SK-N-SH (cell line): ENCODE results near the gene UCK1. TPM values are rescaled to one million over a fixed set of nuclear protein-coding genes. Genes with fewer than 3 reads are reported as not detected.

Experiments
- CTCF ChIA-PET: fragments of 300-600, 350-600 bp; formaldehyde crosslinking; extraction: SDS; loops from one replicate; lab custom pipeline; 2021; lab: Yijun Ruan, JAX
- POLR2A ChIA-PET: fragments of 350-600 bp; sonication (Branson Sonifier 250); formaldehyde crosslinking; extraction: SDS; loops from one replicate; lab custom pipeline; 2020; ENCODE audit warnings: antibody characterized with exemption, inconsistent platforms; lab: Yijun Ruan, JAX
- DNase-seq: peaks from one replicate; pipeline ENCODE4 v3.0.0; 2012
- H2AFZ ChIP-seq: fragments of 200-600 bp; sonication (generic); 2 replicates; pipeline ENCODE4 v1.8.1; 2016; ENCODE audit warnings: antibody characterized with exemption, mild to moderate bottlenecking, low read depth
- H3F3A ChIP-seq: fragments of 200-600 bp; sonication (generic); replicated peaks from 2 replicates; pipeline ENCODE3; 2016; ENCODE audit warnings: antibody characterized with exemption, mild to moderate bottlenecking; ENCODE audit not compliant: insufficient read depth
- H3K27ac ChIP-seq, 2 experiments: fragments of 200-500 bp in 1 of 2; fragments of 200-600 bp in 1 of 2; sonication (Bioruptor generic) in 1 of 2; sonication (generic), shearing (Covaris generic) in 1 of 2; 2 replicates each; pipeline versions ENCODE4 v1.5.1 to v1.6.1; 2014 to 2016; ENCODE audit warnings: low read depth in 2 of 2, inconsistent platforms in 1 of 2, low read length in 1 of 2, mild to moderate bottlenecking in 1 of 2, mixed read lengths in 1 of 2
- H3K27me3 ChIP-seq: fragments of 200-600 bp; sonication (generic), shearing (Covaris generic); 2 replicates; pipeline ENCODE4 v1.6.1; 2016; ENCODE audit warnings: mixed run types; ENCODE audit not compliant: insufficient read depth
- H3K36me3 ChIP-seq, 2 experiments: fragments of 200-500 bp in 1 of 2; fragments of 200-600 bp in 1 of 2; sonication (Bioruptor generic) in 1 of 2; sonication (generic) in 1 of 2; replicated peaks in 1 of 2; 2 replicates each; pipeline versions ENCODE3 to v1.5.1; 2014 to 2016; ENCODE audit warnings: low read length in 1 of 2, mild to moderate bottlenecking in 1 of 2; ENCODE audit not compliant: insufficient read depth in 2 of 2, control insufficient read depth in 1 of 2
- H3K4me1 ChIP-seq, 2 experiments: fragments of 200-500 bp in 1 of 2; fragments of 200-600 bp in 1 of 2; sonication (Bioruptor generic) in 1 of 2; sonication (generic), shearing (Covaris generic) in 1 of 2; 2 replicates each; pipeline versions ENCODE4 v1.5.1 to v1.6.1; 2014 to 2016; ENCODE audit warnings: low read depth in 1 of 2, low read length in 1 of 2, mixed run types in 1 of 2; ENCODE audit not compliant: insufficient read depth in 2 of 2, control insufficient read depth in 1 of 2
- H3K4me2 ChIP-seq: fragments of 200-600 bp; sonication (generic), shearing (Covaris generic); 2 replicates; pipeline ENCODE4 v1.6.1; 2017; ENCODE audit warnings: mixed run types
- H3K4me3 ChIP-seq, 2 experiments: fragments of 200-500 bp in 1 of 2; fragments of 200-600 bp in 1 of 2; sonication (Bioruptor generic) in 1 of 2; sonication (generic), shearing (Covaris generic) in 1 of 2; 2 replicates each; pipeline versions ENCODE4 v1.5.1 to v1.8.1; 2014 to 2016; ENCODE audit warnings: low read depth in 2 of 2, inconsistent platforms in 1 of 2, low read length in 1 of 2, mild to moderate bottlenecking in 1 of 2, mixed read lengths in 1 of 2, moderate library complexity in 1 of 2
- H3K79me2 ChIP-seq: fragments of 200-600 bp; sonication (generic); 2 replicates; pipeline ENCODE4 v1.8.1; 2017; ENCODE audit warnings: mild to moderate bottlenecking; ENCODE audit not compliant: insufficient read depth
- H3K9ac ChIP-seq: fragments of 200-600 bp; sonication (generic); 2 replicates; pipeline ENCODE4 v1.6.1; 2017; ENCODE audit warnings: mixed run types
- H3K9me2 ChIP-seq: fragments of 200-600 bp; sonication (generic); 2 replicates; pipeline ENCODE4 v1.6.1; 2017; ENCODE audit warnings: mixed run types
- H3K9me3 ChIP-seq: fragments of 200-600 bp; sonication (generic); 2 replicates; pipeline ENCODE4 v1.6.1; 2017; ENCODE audit warnings: mixed run types, mild to moderate bottlenecking, moderate library complexity
- H4K20me1 ChIP-seq: fragments of 200-600 bp; sonication (generic); 2 replicates; pipeline ENCODE4 v1.6.1; 2017; ENCODE audit warnings: mild to moderate bottlenecking, mixed run types; ENCODE audit not compliant: insufficient read depth
- FOXM1 ChIP-seq: IDR thresholded peaks from 2 replicates; pipeline ENCODE4 v1.4.0; 2012; ENCODE audit warnings: low read depth, mild to moderate bottlenecking
- GABPA ChIP-seq: IDR thresholded peaks from 2 replicates; pipeline ENCODE4 v1.4.0; 2012; ENCODE audit warnings: low read depth, mild to moderate bottlenecking
- GATA2 ChIP-seq: sonication (generic); formaldehyde crosslinking; IDR thresholded peaks from 2 replicates; pipeline ENCODE4 v1.5.0; 2020; ENCODE audit warnings: mild to moderate bottlenecking, missing genetic modification reagents
- JUND ChIP-seq: IDR thresholded peaks from 2 replicates; pipeline ENCODE4 v1.4.0; 2012
- MEF2A ChIP-seq: IDR thresholded peaks from 2 replicates; pipeline ENCODE4 v1.4.0; 2012; ENCODE audit warnings: low read depth, borderline replicate concordance
- PBX3 ChIP-seq: IDR thresholded peaks from 2 replicates; pipeline ENCODE4; 2012
- POLR2AphosphoS5 ChIP-seq: IDR thresholded peaks from 2 replicates; pipeline ENCODE4 v1.6.1; 2012; ENCODE audit warnings: low read depth, low read length
- REST ChIP-seq: IDR thresholded peaks from 2 replicates; pipeline ENCODE4 v1.6.1; 2012; ENCODE audit warnings: mild to moderate bottlenecking, low read depth, low read length, moderate library complexity
- SMC3 ChIP-seq: IDR thresholded peaks from 2 replicates; pipeline ENCODE4 v1.6.1; 2012; ENCODE audit warnings: low read depth, low read length, improper control_type of control experiment
- TAF1 ChIP-seq: IDR thresholded peaks from 2 replicates; pipeline ENCODE4 v1.6.1; 2012; ENCODE audit warnings: low read depth, mild to moderate bottlenecking, low read length, moderate library complexity, borderline replicate concordance
- TCF12 ChIP-seq: IDR thresholded peaks from 2 replicates; pipeline ENCODE4 v1.4.0; 2012
- TEAD4 ChIP-seq: IDR thresholded peaks from 2 replicates; pipeline ENCODE4 v1.4.0; 2012; ENCODE audit warnings: mild to moderate bottlenecking, borderline replicate concordance; ENCODE audit not compliant: insufficient read depth
- ZBTB33 ChIP-seq: IDR thresholded peaks from 2 replicates; pipeline ENCODE4 v1.4.0; 2012; ENCODE audit warnings: low read depth, borderline replicate concordance
- WGBS: methylation state at CpG from one replicate; pipeline ENCODE4 v1.1.6; 2017; ENCODE audit warnings: low lambda C conversion rate; 5-methylcytosine and 5-hydroxymethylcytosine counted together
- polyA plus RNA-seq, 3 experiments: library from polyadenylated mRNA; depleted of rRNA; stranded (reverse); fragments of >200 nt; gene quantifications; 2 replicates each; pipeline ENCODE4 v1.2.3, GENCODE V29; 2012
- TF ChIP-seq, protein P1 (sequence below): IDR thresholded peaks from 2 replicates; pipeline ENCODE4 v1.4.0; 2012; ENCODE audit warnings: low read depth

UCK1 gene
- polyA plus RNA-seq, 1 of the 3 experiments (the other 2 are of a cell fraction), result 32.9 TPM

DNA sequence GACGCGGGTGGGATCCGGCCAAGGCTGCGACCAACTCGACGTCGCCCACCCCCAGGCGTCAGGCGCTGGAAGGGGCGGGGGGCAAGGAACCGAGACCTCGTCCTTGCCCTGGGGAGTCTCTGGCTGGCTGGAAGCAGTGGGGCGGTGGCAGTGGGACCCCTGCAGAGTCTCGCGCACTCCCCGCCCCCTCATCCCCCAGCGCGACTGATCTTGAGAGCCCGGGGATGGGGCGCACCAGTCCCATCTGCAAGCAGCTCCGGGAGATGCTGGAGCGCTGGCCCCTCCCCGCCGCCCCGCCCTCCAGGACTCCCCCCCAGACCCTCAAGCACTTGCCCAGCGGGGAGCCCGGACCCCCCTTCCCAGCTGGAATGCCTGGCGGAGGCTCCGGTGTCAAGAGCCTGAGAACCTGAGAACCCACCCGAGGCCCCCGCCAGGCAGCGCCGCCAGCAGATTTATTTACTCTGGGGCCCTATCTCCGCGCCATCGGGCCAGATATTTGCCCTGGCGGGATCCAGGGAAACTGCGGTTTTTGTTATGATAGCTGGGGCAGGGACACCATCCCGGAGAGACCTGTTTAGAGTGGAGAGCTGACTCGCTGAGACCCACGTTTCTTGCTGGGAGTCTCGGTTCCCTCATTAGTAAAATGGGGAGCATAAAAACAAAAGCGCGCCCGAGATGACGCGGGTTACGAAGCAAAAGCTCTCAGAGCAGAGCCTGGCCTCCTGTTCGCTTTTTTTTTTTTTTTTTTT is 15.4 kb upstream of the UCK1 start:
- ChIA-PET CTCF (interaction anchor here (1.1 to 2.3 kb wide), 4 partner anchors 9 to 196 kb away, joined by 3 to 9 read pairs (median 6); partner anchors contain the start of genes RAPGEF1 and UCK1), POLR2A (no interaction called here)
- peak overlapping the region; percentile 24 to 31; a peak in 3 of 4 replicates for H3K4me3 ChIP-seq
- H3K9ac ChIP-seq, result no peak overlapping the region
- H3K9me3 ChIP-seq, result peaks cover 15% of the 10 kb centered on the region
- no peak overlapping the region for H2AFZ ChIP-seq
- H3K4me2 ChIP-seq, result peak overlapping the region; percentile 70
- TF ChIP-seq MEF2A (no peak), JUND (no peak), GATA2 (CRISPR knock-in tag) (peak; percentile 49; the same call in 1 of the 2 replicates), ZBTB33 (no peak)
- TF ChIP-seq, protein P1, sequence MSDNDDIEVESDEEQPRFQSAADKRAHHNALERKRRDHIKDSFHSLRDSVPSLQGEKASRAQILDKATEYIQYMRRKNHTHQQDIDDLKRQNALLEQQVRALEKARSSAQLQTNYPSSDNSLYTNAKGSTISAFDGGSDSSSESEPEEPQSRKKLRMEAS, result no peak
- H3K9me2 ChIP-seq, result no peaks in the 10 kb centered on the region
- peaks cover 0 to 5% of the 10 kb centered on the region in 2 experiments; a peak in 1 of 4 replicates for H3K4me1 ChIP-seq
- peaks cover 41% of the 10 kb centered on the region for H3K27me3 ChIP-seq
- H3K79me2 ChIP-seq, result no peaks in the 10 kb centered on the region
- H3K36me3 ChIP-seq, result no peaks in the 10 kb centered on the region
- H3K27ac ChIP-seq, result no peak overlapping the region
- no peaks in the 10 kb centered on the region for H3F3A ChIP-seq
- WGBS, result 12% methylated on average over 22 of the region's 49 CpGs
- peak; percentile 82 for DNase-seq
- H4K20me1 ChIP-seq, result no peaks in the 10 kb centered on the region

GRCh38 chr9:131545786-131546335 is 14.8 kb upstream of the UCK1 start:
- Histone ChIP-seq H3K4me1 (peaks cover 0 to 5% of the 10 kb centered on the region in 2 experiments; a peak in 1 of 4 replicates), H3K27ac (no peak overlapping the region), H2AFZ (no peak overlapping the region), H3K36me3 (no peaks in the 10 kb centered on the region), H3K9me3 (peaks cover 15% of the 10 kb centered on the region), H3K27me3 (peaks cover 41% of the 10 kb centered on the region), H3K9ac (no peak overlapping the region), H3F3A (no peaks in the 10 kb centered on the region), H3K79me2 (no peaks in the 10 kb centered on the region), H3K4me3 (peak overlapping the region in 1 of 2 experiments; percentile 31; a peak in 2 of 4 replicates), H4K20me1 (no peaks in the 10 kb centered on the region), H3K4me2 (peak overlapping the region; percentile 70; the same call in 1 of the 2 replicates), H3K9me2 (no peaks in the 10 kb centered on the region)
- DNase-seq, result peak; percentile 57
- POLR2A ChIA-PET, result no interaction called here
- 2% methylated on average over 14 of the region's 30 CpGs for WGBS
- TF ChIP-seq REST, result no peak
- TF ChIP-seq FOXM1, result no peak
- TF ChIP-seq SMC3, result no peak
- no peak for TF ChIP-seq TCF12
- TF ChIP-seq GABPA, result no peak
- no peak for TF ChIP-seq JUND
- TF ChIP-seq PBX3, result no peak
- TF ChIP-seq TEAD4, result no peak
- no peak for TF ChIP-seq POLR2AphosphoS5
- TF ChIP-seq TAF1, result no peak
- CTCF ChIA-PET, result interaction anchor here (1.0 to 2.3 kb wide), 4 partner anchors 14 to 196 kb away, joined by 3 to 9 read pairs (median 6); partner anchors contain the start of genes RAPGEF1 and UCK1
